ENCODE data around the gene HACD3.

DNA sequence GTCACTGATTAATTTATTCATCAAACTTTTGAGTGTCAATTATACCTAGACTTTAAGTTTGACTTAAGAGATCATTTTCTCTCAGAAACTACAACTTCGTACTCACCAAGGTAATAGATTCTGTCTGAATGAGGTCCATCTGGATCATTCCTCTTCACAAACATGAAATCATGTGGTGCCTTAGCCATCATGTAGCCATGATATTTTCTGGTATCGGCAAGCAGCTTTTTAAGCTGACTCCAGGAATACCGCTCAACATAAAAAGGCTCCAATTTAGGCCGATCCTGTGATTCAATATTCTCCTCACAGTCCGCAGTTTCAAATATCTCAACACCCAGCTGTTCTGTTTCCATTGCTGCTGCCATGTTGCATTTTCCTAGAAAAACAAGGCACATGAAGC lies 18.1 kb upstream of the HACD3 start:
- TF ChIP-seq, protein P1, sequence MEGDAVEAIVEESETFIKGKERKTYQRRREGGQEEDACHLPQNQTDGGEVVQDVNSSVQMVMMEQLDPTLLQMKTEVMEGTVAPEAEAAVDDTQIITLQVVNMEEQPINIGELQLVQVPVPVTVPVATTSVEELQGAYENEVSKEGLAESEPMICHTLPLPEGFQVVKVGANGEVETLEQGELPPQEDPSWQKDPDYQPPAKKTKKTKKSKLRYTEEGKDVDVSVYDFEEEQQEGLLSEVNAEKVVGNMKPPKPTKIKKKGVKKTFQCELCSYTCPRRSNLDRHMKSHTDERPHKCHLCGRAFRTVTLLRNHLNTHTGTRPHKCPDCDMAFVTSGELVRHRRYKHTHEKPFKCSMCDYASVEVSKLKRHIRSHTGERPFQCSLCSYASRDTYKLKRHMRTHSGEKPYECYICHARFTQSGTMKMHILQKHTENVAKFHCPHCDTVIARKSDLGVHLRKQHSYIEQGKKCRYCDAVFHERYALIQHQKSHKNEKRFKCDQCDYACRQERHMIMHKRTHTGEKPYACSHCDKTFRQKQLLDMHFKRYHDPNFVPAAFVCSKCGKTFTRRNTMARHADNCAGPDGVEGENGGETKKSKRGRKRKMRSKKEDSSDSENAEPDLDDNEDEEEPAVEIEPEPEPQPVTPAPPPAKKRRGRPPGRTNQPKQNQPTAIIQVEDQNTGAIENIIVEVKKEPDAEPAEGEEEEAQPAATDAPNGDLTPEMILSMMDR (IDR thresholded peaks at IDR 0.05), result no peak
- TF ChIP-seq POLR2AphosphoS5 (IDR thresholded peaks at IDR 0.05; ENCODE audit: insufficient read depth in 1 of 2, low read depth in 1 of 2), result no peak
